Measurements from ENCODE around the gene HSD17B13. TPM values are rescaled to one million over a fixed set of nuclear protein-coding genes. Genes with fewer than 3 reads are reported as not detected.

Gene HSD17B13
- total RNA-seq, 6 donors from 2014 or later, result 0.30 to 16.7 (median 1.7) TPM

Small RNA genes lying within 50 kb of the gene (small RNA-seq; reads per million reads assigned to genes)
- gene MIR5705, result 0 reads per million in 4 donors

Other genes starting within 250 kb of the HSD17B13 start
- gene KLHL8, start 102.3 kb downstream of the HSD17B13 start, total RNA-seq, result 10 to 100 TPM in 4 of 6 donors, 1 to 10 TPM in 2; 8.2 to 18.8 (median 11.9) TPM
- gene HSD17B11, start 68.3 kb upstream of the HSD17B13 start, total RNA-seq, result 100 to 1,000 TPM in 3 of 6 donors, 10 to 100 TPM in 3; 24.4 to 166 (median 93.2) TPM
- 10 to 100 TPM; 11.5 to 44.8 (median 31.0) TPM for gene NUDT9, start 99.7 kb upstream of the HSD17B13 start, total RNA-seq
- gene SPARCL1, start 206.5 kb upstream of the HSD17B13 start, total RNA-seq, result 100 to 1,000 TPM; 145 to 406 (median 343) TPM